A549 (cell line): ENCODE data around the gene CBX4. TPM values are rescaled to one million over a fixed set of nuclear protein-coding genes. Genes with fewer than 3 reads are reported as not detected.

Experiments used
- BHLHE40 ChIP-seq: IDR thresholded peaks from 2 replicates; pipeline ENCODE4 v1.6.1; 2012; ENCODE audit warnings: low read depth, low read length, inconsistent platforms
- CBX2 ChIP-seq: fragments of 200-600 bp; sonication (generic); IDR thresholded peaks from 2 replicates; pipeline ENCODE4 v1.6.1; 2016; ENCODE audit warnings: low read depth, mild to moderate bottlenecking, borderline replicate concordance
- CBX8 ChIP-seq: fragments of 200-600 bp; sonication (generic); IDR thresholded peaks from 2 replicates; pipeline ENCODE4 v1.6.1; 2016
- CHD2 ChIP-seq: fragments of 150-350 bp; IDR thresholded peaks from 2 replicates; pipeline ENCODE4 v1.6.1; 2014; ENCODE audit warnings: low read length; ENCODE audit not compliant: partially characterized antibody
- CHD4 ChIP-seq: fragments of 200-600 bp; sonication (generic); IDR thresholded peaks from 2 replicates; pipeline ENCODE4 v1.6.1; 2016; ENCODE audit warnings: antibody characterized with exemption, mild to moderate bottlenecking, borderline replicate concordance
- ELK1 ChIP-seq: fragments of 150-350 bp; IDR thresholded peaks from 2 replicates; pipeline ENCODE4 v1.6.1; 2014; ENCODE audit warnings: low read depth, mild to moderate bottlenecking, low read length
- EP300 ChIP-seq, 2 experiments: fragments of >200 bp; sonication (Bioruptor Twin); formaldehyde crosslinking; IDR thresholded peaks; 2 replicates in 1 of 2; 3 replicates in 1 of 2; pipeline ENCODE4 v1.6.1; 2016 to 2017
- FOSL2 ChIP-seq, 2 experiments: fragments of 450-650 bp in 1 of 2; fragments of >200 bp in 1 of 2; sonication (Bioruptor Twin) in 1 of 2; formaldehyde crosslinking; IDR thresholded peaks; 2 replicates each; pipeline versions ENCODE4 v1.5.0 to v1.6.1; 2016 to 2020; ENCODE audit warnings: mild to moderate bottlenecking in 1 of 2, moderate library complexity in 1 of 2
- HDAC2 ChIP-seq: fragments of 200-600 bp; sonication (generic); IDR thresholded peaks from 2 replicates; pipeline ENCODE4 v1.6.1; 2016
- HMGXB4 ChIP-seq: fragments of 250-450 bp; sonication (Bioruptor Pico); IDR thresholded peaks from 2 replicates; pipeline ENCODE4 v1.5.0; 2021; ENCODE audit warnings: mild to moderate bottlenecking, moderate library complexity, borderline replicate concordance
- HOXA7 ChIP-seq: fragments of 250-450 bp; sonication (Bioruptor Pico); IDR thresholded peaks from 2 replicates; pipeline ENCODE4 v1.5.0; 2020; ENCODE audit warnings: mild to moderate bottlenecking, moderate library complexity
- HOXB13 ChIP-seq: fragments of 250-450 bp; sonication (Bioruptor Pico); IDR thresholded peaks from 2 replicates; pipeline ENCODE4 v1.5.0; 2020; ENCODE audit warnings: low read depth, mild to moderate bottlenecking, moderate library complexity
- JUNB ChIP-seq: fragments of >200 bp; sonication (Bioruptor Twin); formaldehyde crosslinking; IDR thresholded peaks from 2 replicates; pipeline ENCODE4 v1.6.1; 2016
- KDM1A ChIP-seq: fragments of 200-600 bp; sonication (generic); IDR thresholded peaks from 2 replicates; pipeline ENCODE4 v1.6.1; 2016; ENCODE audit warnings: low read depth, mild to moderate bottlenecking
- MYC ChIP-seq: IDR thresholded peaks from 2 replicates; pipeline ENCODE4 v1.6.1; 2012; ENCODE audit warnings: mild to moderate bottlenecking, inconsistent platforms, low read length, improper control_type of control experiment, borderline replicate concordance
- NPAS2 ChIP-seq: fragments of 250-450 bp; sonication (Bioruptor Pico); IDR thresholded peaks from 2 replicates; pipeline ENCODE4 v1.8.0; 2022; ENCODE audit warnings: mild to moderate bottlenecking, moderate library complexity, borderline replicate concordance
- RAD21 ChIP-seq, 2 experiments: fragments of >200 bp in 1 of 2; sonication (Bioruptor Twin) in 1 of 2; formaldehyde crosslinking in 1 of 2; IDR thresholded peaks in 1 of 2; conservative IDR thresholded peaks in 1 of 2; 2 replicates in 1 of 2; 3 replicates in 1 of 2; pipeline ENCODE4 v1.6.1; 2012 to 2018; ENCODE audit warnings: inconsistent platforms in 1 of 2
- RNF2 ChIP-seq: fragments of 200-600 bp; sonication (generic); IDR thresholded peaks from 2 replicates; pipeline ENCODE4 v1.6.1; 2016; ENCODE audit warnings: low read depth, mild to moderate bottlenecking, antibody characterized with exemption, moderate library complexity, borderline replicate concordance
- SREBF2 ChIP-seq: fragments of 450-650 bp; IDR thresholded peaks from 2 replicates; pipeline ENCODE4 v1.6.1; 2014; ENCODE audit warnings: mild to moderate bottlenecking, moderate library complexity
- TFCP2L1 ChIP-seq: fragments of 250-450 bp; sonication (Bioruptor Pico); IDR thresholded peaks from 2 replicates; pipeline ENCODE4 v1.5.0; 2021; ENCODE audit warnings: mild to moderate bottlenecking
- TP53 ChIP-seq: fragments of 250-450 bp; sonication (Bioruptor Pico); IDR thresholded peaks from 2 replicates; pipeline ENCODE4 v1.5.0; 2021; ENCODE audit warnings: mild to moderate bottlenecking, moderate library complexity
- ZNF302 ChIP-seq: fragments of 250-450 bp; sonication (Bioruptor Pico); IDR thresholded peaks from 2 replicates; pipeline ENCODE4 v1.9.0; 2021; ENCODE audit warnings: inconsistent platforms, mild to moderate bottlenecking, moderate library complexity
- ZSCAN20 ChIP-seq: fragments of 250-450 bp; sonication (Bioruptor Pico); IDR thresholded peaks from 2 replicates; pipeline ENCODE4 v1.8.0; 2022; ENCODE audit warnings: mild to moderate bottlenecking, moderate library complexity
- polyA plus RNA-seq, 4 experiments: library from polyadenylated mRNA; depleted of rRNA in 3 of 4; stranded (reverse); fragments of >200 nt; fragmentation: RNase III in 1 of 4; extraction: RNeasy Plus Mini Kit Qiagen cat#74134 plus additional on column Dnase treatment in 1 of 4; gene quantifications; 2 replicates in 3 of 4; 3 replicates in 1 of 4; pipeline ENCODE4 v1.2.3, GENCODE V29; 2011 to 2017
- TF ChIP-seq, protein P1 (sequence below): fragments of 250-450 bp; sonication (Bioruptor Pico); IDR thresholded peaks from 2 replicates; pipeline ENCODE4 v1.5.0; 2020; ENCODE audit warnings: low read depth, mild to moderate bottlenecking, moderate library complexity
- TF ChIP-seq, protein P2 (sequence below): fragments of 200-600 bp; sonication (generic); IDR thresholded peaks from 2 replicates; pipeline ENCODE4 v1.6.1; 2016; ENCODE audit warnings: antibody characterized with exemption, mild to moderate bottlenecking, moderate library complexity
- TF ChIP-seq, protein P3 (sequence below): IDR thresholded peaks from 2 replicates; pipeline ENCODE4 v1.6.1; 2012; ENCODE audit warnings: low read depth, borderline replicate concordance
- TF ChIP-seq, protein P4 (sequence below): IDR thresholded peaks from 2 replicates; pipeline ENCODE4 v1.6.1; 2012

Gene CBX4
- polyA plus RNA-seq, 2 of the 4 experiments (the other 2 are of a cell fraction) = 31.0 to 34.1 TPM

DNA sequence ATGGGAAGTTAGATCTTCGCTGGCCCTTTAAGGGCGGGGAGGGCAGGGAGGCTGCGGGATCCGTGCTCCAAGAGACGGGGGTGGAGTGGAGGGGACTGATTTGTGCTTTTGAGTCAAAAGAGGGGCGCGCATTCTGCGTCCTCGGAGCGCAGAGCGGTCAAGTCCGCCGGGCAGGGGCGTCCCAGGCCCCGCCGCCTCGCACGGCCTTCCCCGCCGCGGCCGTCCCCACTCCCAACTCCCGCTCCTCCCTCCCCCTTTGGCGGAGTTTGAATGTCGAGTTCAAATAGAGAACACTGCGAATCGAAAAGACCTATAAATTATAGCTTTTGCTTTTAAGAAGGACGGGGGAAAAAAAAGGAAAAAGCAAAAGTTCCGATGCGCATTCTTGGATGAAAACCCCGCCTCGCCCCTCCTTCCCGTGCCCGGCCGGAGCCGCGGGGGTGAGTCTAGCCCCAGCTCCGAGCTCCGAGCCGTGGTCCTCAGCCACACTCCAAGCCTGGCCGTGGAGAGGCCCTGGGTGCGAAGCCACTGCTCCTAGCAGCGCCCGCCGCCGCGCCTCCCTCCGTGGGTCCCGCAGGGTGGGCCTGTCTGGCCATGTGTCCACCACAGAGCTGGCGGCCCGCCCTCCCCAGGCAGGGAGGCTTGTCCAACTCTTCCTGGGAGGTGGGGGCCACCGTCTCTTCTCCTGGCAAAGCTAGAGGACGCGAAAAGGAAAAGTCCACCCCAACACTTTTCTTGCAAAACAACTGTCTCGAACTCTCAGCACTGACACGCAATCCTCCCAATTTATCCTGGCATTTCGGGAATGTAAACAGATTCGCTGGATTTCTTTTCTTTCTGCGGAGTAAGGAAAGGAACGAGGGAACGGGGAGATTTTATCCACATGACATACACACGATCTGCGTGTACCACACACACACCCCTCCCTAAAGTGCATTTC is 46.0 kb downstream of the CBX4 start (continued):
- TF ChIP-seq FOSL2 (IDR thresholded peaks at IDR 0.05) (no peak), FOSL2 (CRISPR knock-in tag; IDR thresholded peaks at IDR 0.05) (peak; percentile 4; the same call in 1 of the 2 replicates), CBX8 (no peak), RNF2 (no peak), JUNB (no peak), RAD21 (conservative IDR thresholded peaks at IDR 0.05 in 1 of 2, IDR thresholded peaks at IDR 0.05 in 1 of 2) (0 out of 5 replicates have a peak, but pooled peaks of 1 of the 2 experiments have one; percentile 11), CBX2 (no peak), HOXA7 (CRISPR knock-in tag) (0 out of 2 replicates have a peak, but pooled peaks have one; percentile 38), ELK1 (no peak), ZSCAN20 (CRISPR knock-in tag) (no peak), NPAS2 (no peak), MYC (no peak), ZNF302 (CRISPR knock-in tag) (no peak), EP300 (IDR thresholded peaks at IDR 0.05) (no peak), SREBF2 (no peak), BHLHE40 (no peak), HDAC2 (0 out of 2 replicates have a peak, but pooled peaks have one; percentile 20), TFCP2L1 (CRISPR knock-in tag) (peak; percentile 48; the same call in 1 of the 2 replicates), HOXB13 (CRISPR knock-in tag) (no peak), CHD4 (no peak), CHD2 (no peak), TP53 (CRISPR knock-in tag) (no peak), KDM1A (no peak), HMGXB4 (no peak)
- TF ChIP-seq, protein P1, sequence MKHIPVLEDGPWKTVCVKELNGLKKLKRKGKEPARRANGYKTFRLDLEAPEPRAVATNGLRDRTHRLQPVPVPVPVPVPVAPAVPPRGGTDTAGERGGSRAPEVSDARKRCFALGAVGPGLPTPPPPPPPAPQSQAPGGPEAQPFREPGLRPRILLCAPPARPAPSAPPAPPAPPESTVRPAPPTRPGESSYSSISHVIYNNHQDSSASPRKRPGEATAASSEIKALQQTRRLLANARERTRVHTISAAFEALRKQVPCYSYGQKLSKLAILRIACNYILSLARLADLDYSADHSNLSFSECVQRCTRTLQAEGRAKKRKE = no peak
- TF ChIP-seq, protein P2, sequence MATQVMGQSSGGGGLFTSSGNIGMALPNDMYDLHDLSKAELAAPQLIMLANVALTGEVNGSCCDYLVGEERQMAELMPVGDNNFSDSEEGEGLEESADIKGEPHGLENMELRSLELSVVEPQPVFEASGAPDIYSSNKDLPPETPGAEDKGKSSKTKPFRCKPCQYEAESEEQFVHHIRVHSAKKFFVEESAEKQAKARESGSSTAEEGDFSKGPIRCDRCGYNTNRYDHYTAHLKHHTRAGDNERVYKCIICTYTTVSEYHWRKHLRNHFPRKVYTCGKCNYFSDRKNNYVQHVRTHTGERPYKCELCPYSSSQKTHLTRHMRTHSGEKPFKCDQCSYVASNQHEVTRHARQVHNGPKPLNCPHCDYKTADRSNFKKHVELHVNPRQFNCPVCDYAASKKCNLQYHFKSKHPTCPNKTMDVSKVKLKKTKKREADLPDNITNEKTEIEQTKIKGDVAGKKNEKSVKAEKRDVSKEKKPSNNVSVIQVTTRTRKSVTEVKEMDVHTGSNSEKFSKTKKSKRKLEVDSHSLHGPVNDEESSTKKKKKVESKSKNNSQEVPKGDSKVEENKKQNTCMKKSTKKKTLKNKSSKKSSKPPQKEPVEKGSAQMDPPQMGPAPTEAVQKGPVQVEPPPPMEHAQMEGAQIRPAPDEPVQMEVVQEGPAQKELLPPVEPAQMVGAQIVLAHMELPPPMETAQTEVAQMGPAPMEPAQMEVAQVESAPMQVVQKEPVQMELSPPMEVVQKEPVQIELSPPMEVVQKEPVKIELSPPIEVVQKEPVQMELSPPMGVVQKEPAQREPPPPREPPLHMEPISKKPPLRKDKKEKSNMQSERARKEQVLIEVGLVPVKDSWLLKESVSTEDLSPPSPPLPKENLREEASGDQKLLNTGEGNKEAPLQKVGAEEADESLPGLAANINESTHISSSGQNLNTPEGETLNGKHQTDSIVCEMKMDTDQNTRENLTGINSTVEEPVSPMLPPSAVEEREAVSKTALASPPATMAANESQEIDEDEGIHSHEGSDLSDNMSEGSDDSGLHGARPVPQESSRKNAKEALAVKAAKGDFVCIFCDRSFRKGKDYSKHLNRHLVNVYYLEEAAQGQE = no peak
- TF ChIP-seq, protein P3, sequence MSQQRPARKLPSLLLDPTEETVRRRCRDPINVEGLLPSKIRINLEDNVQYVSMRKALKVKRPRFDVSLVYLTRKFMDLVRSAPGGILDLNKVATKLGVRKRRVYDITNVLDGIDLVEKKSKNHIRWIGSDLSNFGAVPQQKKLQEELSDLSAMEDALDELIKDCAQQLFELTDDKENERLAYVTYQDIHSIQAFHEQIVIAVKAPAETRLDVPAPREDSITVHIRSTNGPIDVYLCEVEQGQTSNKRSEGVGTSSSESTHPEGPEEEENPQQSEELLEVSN = peak; percentile 77; the same call in 1 of the 2 replicates
- TF ChIP-seq, protein P4, sequence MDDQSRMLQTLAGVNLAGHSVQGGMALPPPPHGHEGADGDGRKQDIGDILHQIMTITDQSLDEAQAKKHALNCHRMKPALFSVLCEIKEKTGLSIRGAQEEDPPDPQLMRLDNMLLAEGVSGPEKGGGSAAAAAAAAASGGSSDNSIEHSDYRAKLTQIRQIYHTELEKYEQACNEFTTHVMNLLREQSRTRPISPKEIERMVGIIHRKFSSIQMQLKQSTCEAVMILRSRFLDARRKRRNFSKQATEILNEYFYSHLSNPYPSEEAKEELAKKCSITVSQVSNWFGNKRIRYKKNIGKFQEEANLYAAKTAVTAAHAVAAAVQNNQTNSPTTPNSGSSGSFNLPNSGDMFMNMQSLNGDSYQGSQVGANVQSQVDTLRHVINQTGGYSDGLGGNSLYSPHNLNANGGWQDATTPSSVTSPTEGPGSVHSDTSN = no peak; the same call in 1 of the 2 replicates
